ENCODE results near the gene GIMAP6. TPM values are rescaled to one million over a fixed set of nuclear protein-coding genes. Genes with fewer than 3 reads are reported as not detected.

Gene GIMAP6
- total RNA-seq, 1 experiment from 2014 or later, result not detected

GRCh38 chr7:150668977-150669376, 36.8 kb upstream of the GIMAP6 start:
- no peak overlapping the region for H3K4me3 Mint-ChIP-seq (ENCODE audit: unreplicated experiment)
- no peaks in the 10 kb centered on the region for H3K27me3 Mint-ChIP-seq (ENCODE audit: insufficient read depth, unreplicated experiment)
- intact Hi-C loops (cut with micrococcal nuclease), result no loop called here
- H3K4me1 Mint-ChIP-seq (ENCODE audit: insufficient read depth, unreplicated experiment), result no peaks in the 10 kb centered on the region
- H3K27ac Mint-ChIP-seq (ENCODE audit: low read depth, unreplicated experiment), result no peak overlapping the region
- no peaks in the 10 kb centered on the region for H3K36me3 Mint-ChIP-seq (ENCODE audit: insufficient read depth, unreplicated experiment)
- ChIA-PET POLR2A (no interaction called here), CTCF (no interaction called here)
- no peak for DNase-seq (ENCODE audit: unreplicated experiment)
- BruUV-seq (replicated peaks), result no TSS peak
- TF ChIP-seq CTCF (IDR thresholded peaks at IDR 0.05; ENCODE audit: unreplicated experiment), result no peak
- no peaks in the 10 kb centered on the region for H3K9me3 Mint-ChIP-seq (ENCODE audit: unreplicated experiment)

- Mint-ChIP-seq H3K4me1 (ENCODE audit: insufficient read depth, unreplicated experiment) (no peaks in the 10 kb centered on the region), H3K36me3 (ENCODE audit: insufficient read depth, unreplicated experiment) (no peaks in the 10 kb centered on the region), H3K4me3 (ENCODE audit: unreplicated experiment) (no peak overlapping the region), H3K9me3 (ENCODE audit: unreplicated experiment) (no peaks in the 10 kb centered on the region), H3K27ac (ENCODE audit: low read depth, unreplicated experiment) (no peak overlapping the region), H3K27me3 (ENCODE audit: insufficient read depth, unreplicated experiment) (no peaks in the 10 kb centered on the region)
- intact Hi-C loops (cut with micrococcal nuclease), result no loop called here
- BruUV-seq (replicated peaks), result no TSS peak
- ChIA-PET POLR2A (interaction anchor here (0.6 kb wide), 1 partner anchor 37 kb away, joined by 3 read pairs; no protein-coding TSS in a partner anchor), CTCF (no interaction called here)
- no peak for DNase-seq (ENCODE audit: unreplicated experiment)
- TF ChIP-seq CTCF (IDR thresholded peaks at IDR 0.05; ENCODE audit: unreplicated experiment), result no peak
Observed at GRCh38 chr7:150668472-150668911, 36.3 kb upstream of the GIMAP6 start.

- no peak for TF ChIP-seq CTCF (IDR thresholded peaks at IDR 0.05; ENCODE audit: unreplicated experiment)
- H3K27ac Mint-ChIP-seq (ENCODE audit: low read depth, unreplicated experiment), result no peak overlapping the region
- intact Hi-C loops (cut with micrococcal nuclease), result no loop called here
Observed at GRCh38 chr7:150666412-150666811, 34.2 kb upstream of the GIMAP6 start.

GRCh38 chr7:150665896-150666295, 33.7 kb upstream of the GIMAP6 start:
- CTCF ChIA-PET, result no interaction called here
- no peaks in the 10 kb centered on the region for H3K9me3 Mint-ChIP-seq (ENCODE audit: unreplicated experiment)
- intact Hi-C loops (cut with micrococcal nuclease), result no loop called here
- H3K27ac Mint-ChIP-seq (ENCODE audit: low read depth, unreplicated experiment), result no peak overlapping the region
- no TSS peak for BruUV-seq (replicated peaks)
- no peaks in the 10 kb centered on the region for H3K4me1 Mint-ChIP-seq (ENCODE audit: insufficient read depth, unreplicated experiment)
- no peak for TF ChIP-seq CTCF (IDR thresholded peaks at IDR 0.05; ENCODE audit: unreplicated experiment)
- H3K4me3 Mint-ChIP-seq (ENCODE audit: unreplicated experiment), result no peak overlapping the region
- no peaks in the 10 kb centered on the region for H3K27me3 Mint-ChIP-seq (ENCODE audit: insufficient read depth, unreplicated experiment)
- no peaks in the 10 kb centered on the region for H3K36me3 Mint-ChIP-seq (ENCODE audit: insufficient read depth, unreplicated experiment)
- POLR2A ChIA-PET, result no interaction called here
- DNase-seq (ENCODE audit: unreplicated experiment), result no peak

More at GRCh38 chr7:150666412-150666811, 34.2 kb upstream of the GIMAP6 start:
- Mint-ChIP-seq H3K36me3 (ENCODE audit: insufficient read depth, unreplicated experiment) (no peaks in the 10 kb centered on the region), H3K9me3 (ENCODE audit: unreplicated experiment) (no peaks in the 10 kb centered on the region), H3K27me3 (ENCODE audit: insufficient read depth, unreplicated experiment) (no peaks in the 10 kb centered on the region), H3K4me1 (ENCODE audit: insufficient read depth, unreplicated experiment) (no peaks in the 10 kb centered on the region), H3K4me3 (ENCODE audit: unreplicated experiment) (no peak overlapping the region)
- DNase-seq (ENCODE audit: unreplicated experiment), result no peak
- ChIA-PET POLR2A (no interaction called here), CTCF (no interaction called here)
- BruUV-seq (replicated peaks), result no TSS peak

All from MCF 10A (cell line).